Suppressor macrophage treated with lipopolysaccharide for 1 hour (primary cell): ENCODE results near the gene TCP1.
"Not testable (repeated sequence)": the region's sequence is repeated elsewhere in the genome, so short reads cannot be mapped to it uniquely, and the experiment has no call there.

ENCODE experiments used
- DNase-seq, 3 donors: peaks; one replicate each; pipeline ENCODE4 v3.0.0-alpha.2; 2020 to 2022

The TCP1 gene

GRCh38 chr6:159769470-159769869 is 19.9 kb downstream of the TCP1 start:
- no peak for DNase-seq

GRCh38 chr6:159766906-159767305 is 22.5 kb downstream of the TCP1 start:
- peak; percentile 50 to 56 (median 55) for DNase-seq

- peak; percentile 68 to 77 (median 70) for DNase-seq
Measured at GRCh38 chr6:159762681-159763293, 26.6 kb downstream of the TCP1 start.

- DNase-seq: peak; percentile 94 to 96 (median 94)
Measured at GRCh38 chr6:159761873-159762680, 27.3 kb downstream of the TCP1 start, which contains the start of gene ACAT2. Gene ACAT2, plus strand, starts transcription at chr6:159762045. Its CDS starts 43 bp downstream, at chr6:159762088.

GRCh38 chr6:159761129-159761872 is 28.1 kb downstream of the TCP1 start:
- DNase-seq: no peak

- DNase-seq: peak in 2 of 3 donors; percentile 19 to 42
Measured at GRCh38 chr6:159760602-159761057, 28.8 kb downstream of the TCP1 start.

GRCh38 chr6:159759645-159760044 is 29.8 kb downstream of the TCP1 start:
- DNase-seq: peak in 1 of 3 donors; percentile 47

GRCh38 chr6:159758031-159759001 is 31.1 kb downstream of the TCP1 start:
- peak; percentile 24 to 63 (median 56) for DNase-seq

- no peak for DNase-seq
Measured at GRCh38 chr6:159756508-159756907, 32.9 kb downstream of the TCP1 start.

GRCh38 chr6:159754959-159755914 is 34.2 kb downstream of the TCP1 start:
- no peak for DNase-seq

GRCh38 chr6:159754401-159754800 is 35.0 kb downstream of the TCP1 start:
- no peak for DNase-seq

GRCh38 chr6:159753081-159753872 is 36.1 kb downstream of the TCP1 start:
- no peak for DNase-seq

- no peak for DNase-seq
Measured at GRCh38 chr6:159751448-159751847, 38.0 kb downstream of the TCP1 start.

- not testable (repeated sequence) for DNase-seq
Measured at GRCh38 chr6:159748127-159748526, 41.3 kb downstream of the TCP1 start.

- no peak for DNase-seq
Measured at GRCh38 chr6:159746759-159747158, 42.6 kb downstream of the TCP1 start.

GRCh38 chr6:159745081-159745480 is 44.3 kb downstream of the TCP1 start:
- no peak for DNase-seq

GRCh38 chr6:159742165-159742564 is 47.2 kb downstream of the TCP1 start:
- no peak for DNase-seq

- DNase-seq: no peak
Measured at GRCh38 chr6:159739341-159739740, 50.1 kb downstream of the TCP1 start.

GRCh38 chr6:159736908-159737307 is 52.5 kb downstream of the TCP1 start:
- no peak for DNase-seq

- DNase-seq: not testable (repeated sequence)
Measured at GRCh38 chr6:159733395-159733794, 56.0 kb downstream of the TCP1 start.
